ENCODE data around the gene PROCA1.

GRCh38 chr17:28734712-28735241 lies 23.1 kb upstream of the PROCA1 start:
- TF ChIP-seq POLR2A (IDR thresholded peaks at IDR 0.05; ENCODE audit: low read length) (no peak), GATA1 (IDR thresholded peaks at IDR 0.05; ENCODE audit: low read depth, low read length) (no peak)

Data from erythroblast (primary cell).